ENCODE measurements around the gene PODN. TPM values are rescaled to one million over a fixed set of nuclear protein-coding genes. Genes with fewer than 3 reads are reported as not detected.

The PODN gene
- total and polyA plus RNA-seq, 3 donors from 2014 or later, result 69.3 to 104 (median 87.5) TPM

DNA sequence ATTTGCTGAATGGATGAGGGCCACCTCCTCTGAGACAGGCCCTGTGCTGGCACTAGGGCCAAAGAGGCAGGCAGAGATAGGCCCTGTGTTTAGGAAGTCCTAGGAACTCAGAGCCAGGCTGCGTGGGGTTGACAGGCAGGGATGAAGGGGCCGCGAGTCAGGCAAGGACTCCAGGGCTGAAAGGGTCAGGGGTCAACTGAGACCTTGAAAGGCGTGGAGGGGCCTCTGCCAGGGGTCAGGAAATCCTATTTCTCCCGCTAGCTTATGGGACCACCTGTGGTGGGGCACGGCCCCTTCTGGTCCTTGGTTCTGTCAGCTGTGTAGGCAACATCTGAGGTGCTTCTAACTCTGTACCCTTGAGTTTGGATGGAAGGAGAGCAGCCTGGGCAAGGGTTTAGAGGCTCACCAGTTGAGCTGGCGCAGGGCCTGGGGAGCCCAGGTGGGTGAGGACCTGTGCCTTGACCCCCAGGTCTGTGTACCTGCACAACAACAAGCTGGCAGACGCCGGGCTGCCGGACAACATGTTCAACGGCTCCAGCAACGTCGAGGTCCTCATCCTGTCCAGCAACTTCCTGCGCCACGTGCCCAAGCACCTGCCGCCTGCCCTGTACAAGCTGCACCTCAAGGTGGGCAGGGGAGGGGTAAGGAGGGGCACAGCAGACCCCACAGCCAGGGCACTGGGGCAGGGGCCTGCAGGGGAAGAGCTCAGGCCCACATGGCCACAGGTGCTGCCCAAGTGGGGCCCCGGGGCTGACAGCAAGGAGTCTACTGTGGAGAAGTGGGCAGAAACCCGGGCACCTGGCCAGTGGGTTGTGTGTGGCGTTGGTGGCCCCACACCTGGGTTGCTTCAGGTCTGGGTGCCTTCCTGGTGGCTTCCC, 14.9 kb downstream of the PODN start:
- Histone ChIP-seq H3K27me3 (no peaks in the 10 kb centered on the region), H3K36me3 (ENCODE audit: low read depth, missing control alignments) (no peaks in the 10 kb centered on the region), H3K9me3 (no peaks in the 10 kb centered on the region), H3K4me1 (peaks cover 15% of the 10 kb centered on the region), H3K4me3 (no peak overlapping the region), H3K27ac (no peak overlapping the region)
- TF ChIP-seq POLR2A (IDR thresholded peaks at IDR 0.05) (no peak), CTCF (IDR thresholded peaks at IDR 0.05) (no peak)
- 88 to 92% methylated on average over 4 to 19 of the region's 19 CpGs for WGBS, 2 donors
- intact Hi-C loops (cut with DNase I; ENCODE audit: low total_unique reads), result no loop called here
- no peak for DNase-seq

GRCh38 chr1:53077599-53077965, 15.6 kb downstream of the PODN start:
- no peaks in the 10 kb centered on the region for H3K27me3 ChIP-seq
- no peak overlapping the region for H3K27ac ChIP-seq
- intact Hi-C loops (cut with DNase I; ENCODE audit: low total_unique reads), result no loop called here
- H3K4me1 ChIP-seq, result peaks cover 15% of the 10 kb centered on the region
- DNase-seq, result no peak
- H3K36me3 ChIP-seq (ENCODE audit: low read depth, missing control alignments), result no peaks in the 10 kb centered on the region
- H3K4me3 ChIP-seq, result no peak overlapping the region
- no peaks in the 10 kb centered on the region for H3K9me3 ChIP-seq
- 91 to 97% methylated on average over 10 to 12 of the region's 13 CpGs for WGBS, 2 donors
- no peak for TF ChIP-seq CTCF (IDR thresholded peaks at IDR 0.05)
- no peak for TF ChIP-seq POLR2A (IDR thresholded peaks at IDR 0.05)

- intact Hi-C loops (cut with DNase I; ENCODE audit: low total_unique reads), result no loop called here
- DNase-seq, result no peak
- no peak overlapping the region for H3K4me3 ChIP-seq
- 95 to 96% methylated on average over 36 to 44 of the region's 46 CpGs for WGBS, 2 donors
- no peaks in the 10 kb centered on the region for H3K9me3 ChIP-seq
- no peaks in the 10 kb centered on the region for H3K27me3 ChIP-seq
- H3K36me3 ChIP-seq (ENCODE audit: low read depth, missing control alignments), result no peaks in the 10 kb centered on the region
- peaks cover 15% of the 10 kb centered on the region for H3K4me1 ChIP-seq
- TF ChIP-seq CTCF (IDR thresholded peaks at IDR 0.05) (no peak), POLR2A (IDR thresholded peaks at IDR 0.05) (no peak)
- no peak overlapping the region for H3K27ac ChIP-seq
Observed at GRCh38 chr1:53078333-53079101, 16.5 kb downstream of the PODN start.

DNA sequence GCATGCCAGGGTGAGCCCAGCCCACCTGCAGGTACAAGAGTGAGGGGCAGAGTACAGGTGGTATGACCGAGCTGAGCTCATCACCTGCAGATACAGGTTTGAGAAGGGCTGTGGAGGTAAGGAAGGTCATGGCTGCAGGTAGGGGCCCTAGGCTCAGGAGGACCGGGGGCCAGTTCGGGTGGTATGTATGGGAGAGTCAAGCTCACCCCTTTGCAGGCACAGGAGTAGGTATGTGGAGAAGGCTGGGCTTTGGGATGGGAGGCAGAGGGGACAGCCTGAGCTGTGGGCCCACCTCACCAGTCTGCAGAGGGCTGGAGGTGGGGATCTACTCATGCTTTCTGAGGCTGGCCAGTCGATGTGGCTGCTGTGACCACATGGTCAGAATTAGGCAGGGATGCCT, 17.2 kb downstream of the PODN start:
- no peak for DNase-seq
- no peak overlapping the region for H3K4me3 ChIP-seq
- no peak for TF ChIP-seq POLR2A (IDR thresholded peaks at IDR 0.05)
- TF ChIP-seq CTCF (IDR thresholded peaks at IDR 0.05), result no peak
- H3K27me3 ChIP-seq, result no peaks in the 10 kb centered on the region
- peaks cover 8% of the 10 kb centered on the region for H3K4me1 ChIP-seq
- intact Hi-C loops (cut with DNase I; ENCODE audit: low total_unique reads), result no loop called here
- WGBS, 2 donors, result 75 to 88% methylated on average over 4 of the region's 4 CpGs
- no peak overlapping the region for H3K27ac ChIP-seq
- H3K9me3 ChIP-seq, result no peaks in the 10 kb centered on the region
- no peaks in the 10 kb centered on the region for H3K36me3 ChIP-seq (ENCODE audit: low read depth, missing control alignments)
